Neural cell (in vitro differentiated cells): ENCODE measurements around the gene DMXL1. TPM values are rescaled to one million over a fixed set of nuclear protein-coding genes. Genes with fewer than 3 reads are reported as not detected.

Experiments used
- H2AFZ ChIP-seq: fragments of 200-600, 300-800 bp; sonication (generic), shearing (Covaris generic); 2 replicates; pipeline ENCODE4 v1.6.0; 2014; ENCODE audit warnings: low read depth, mild to moderate bottlenecking, antibody characterized with exemption, low read length, moderate library complexity
- H3F3A ChIP-seq: fragments of 200-600 bp; shearing (Covaris generic); 2 replicates; pipeline ENCODE4 v1.6.1; 2016; ENCODE audit warnings: mild to moderate bottlenecking, moderate library complexity, mixed read lengths, antibody characterized with exemption, low read length; ENCODE audit not compliant: insufficient read depth, poor library complexity, severe bottlenecking
- H3K27ac ChIP-seq: fragments of 200-600, 300-800 bp; sonication (generic), shearing (Covaris generic); 2 replicates; pipeline ENCODE4 v1.5.1; 2014; ENCODE audit warnings: mild to moderate bottlenecking, low read length, moderate library complexity
- H3K27me3 ChIP-seq: fragments of 300-800, 200-600 bp; sonication (generic), shearing (Covaris generic); 2 replicates; pipeline ENCODE4 v1.6.0; 2014; ENCODE audit warnings: mild to moderate bottlenecking, low read depth, low read length, moderate library complexity; ENCODE audit not compliant: insufficient read depth
- H3K36me3 ChIP-seq: fragments of 300-800, 200-600 bp; sonication (generic), shearing (Covaris generic); 2 replicates; pipeline ENCODE4 v1.5.1; 2014; ENCODE audit warnings: mild to moderate bottlenecking, antibody characterized with exemption, low read length, moderate library complexity; ENCODE audit not compliant: insufficient read depth
- H3K4me2 ChIP-seq: fragments of 300-800, 200-600 bp; sonication (generic), shearing (Covaris generic); 2 replicates; pipeline ENCODE4 v1.6.0; 2014; ENCODE audit warnings: mild to moderate bottlenecking, low read length
- H3K4me3 ChIP-seq: fragments of 300-800, 200-600 bp; sonication (generic), shearing (Covaris generic); 2 replicates; pipeline ENCODE4 v1.5.1; 2014; ENCODE audit warnings: mild to moderate bottlenecking, low read length, moderate library complexity
- H3K79me2 ChIP-seq: fragments of 200-600 bp; shearing (Covaris generic); replicated peaks from 2 replicates; pipeline ENCODE4 v1.6.0; 2014; ENCODE audit warnings: mild to moderate bottlenecking, low read length, moderate library complexity; ENCODE audit not compliant: insufficient read depth
- H3K9ac ChIP-seq: fragments of 300-800, 200-600 bp; sonication (generic), shearing (Covaris generic); 2 replicates; pipeline ENCODE4 v1.6.1; 2016; ENCODE audit warnings: mild to moderate bottlenecking, low read length, mixed read lengths
- H3K9me2 ChIP-seq: fragments of 200-600 bp; shearing (Covaris generic); 2 replicates; pipeline ENCODE4 v1.6.1; 2016; ENCODE audit warnings: mild to moderate bottlenecking, low read length, mixed read lengths; ENCODE audit not compliant: insufficient read depth
- H3K9me3 ChIP-seq: fragments of 200-600, 300-800 bp; sonication (generic), shearing (Covaris generic); 2 replicates; pipeline ENCODE4 v1.6.1; 2016; ENCODE audit warnings: mild to moderate bottlenecking, mixed run types, low read length, moderate library complexity, mixed read lengths
- H4K20me1 ChIP-seq: fragments of 200-600 bp; shearing (Covaris generic); 2 replicates; pipeline ENCODE4 v1.6.1; 2016; ENCODE audit warnings: mild to moderate bottlenecking, mixed run types; ENCODE audit not compliant: insufficient read depth
- CTCF ChIP-seq: fragments of 450-650 bp; IDR thresholded peaks from 2 replicates; pipeline ENCODE4 v1.5.1; 2014; ENCODE audit warnings: antibody characterized with exemption, mild to moderate bottlenecking, moderate library complexity; ENCODE audit not compliant: poor library complexity, severe bottlenecking
- EP300 ChIP-seq: fragments of 450-650 bp; conservative IDR thresholded peaks from 2 replicates; pipeline ENCODE4 v1.6.1; 2014; ENCODE audit warnings: antibody characterized with exemption, mild to moderate bottlenecking, moderate library complexity; ENCODE audit not compliant: poor library complexity, severe bottlenecking
- EZH2 ChIP-seq: fragments of 200-600, 300-800 bp; shearing (Covaris generic), sonication (generic); IDR thresholded peaks from 2 replicates; pipeline ENCODE4 v1.6.1; 2014; ENCODE audit warnings: antibody characterized with exemption, low read length, borderline replicate concordance, mild to moderate bottlenecking; ENCODE audit not compliant: insufficient read depth, poor library complexity, severe bottlenecking
- MXI1 ChIP-seq: fragments of 450-650 bp; conservative IDR thresholded peaks from 2 replicates; pipeline ENCODE4 v1.6.1; 2014; ENCODE audit warnings: antibody characterized with exemption, mild to moderate bottlenecking; ENCODE audit not compliant: poor library complexity, severe bottlenecking
- POLR2AphosphoS5 ChIP-seq: IDR thresholded peaks from 2 replicates; pipeline ENCODE4 v1.6.1; 2012
- RAD21 ChIP-seq: fragments of 450-650 bp; conservative IDR thresholded peaks from 2 replicates; pipeline ENCODE4 v1.6.1; 2014; ENCODE audit warnings: antibody characterized with exemption, mild to moderate bottlenecking, moderate library complexity
- SMC3 ChIP-seq: fragments of 450-650 bp; conservative IDR thresholded peaks from 2 replicates; pipeline ENCODE4 v1.6.1; 2014; ENCODE audit warnings: antibody characterized with exemption, mild to moderate bottlenecking, moderate library complexity; ENCODE audit not compliant: poor library complexity
- TAF1 ChIP-seq: IDR thresholded peaks from 2 replicates; pipeline ENCODE4 v1.6.1; 2012; ENCODE audit warnings: low read depth
- polyA plus RNA-seq: library from polyadenylated mRNA; depleted of rRNA; stranded (reverse); fragments of >200 nt; gene quantifications from 2 replicates; pipeline ENCODE4 v1.2.3, GENCODE V29; 2014
- TF ChIP-seq, protein P1 (sequence below): IDR thresholded peaks from 2 replicates; pipeline ENCODE4 v1.6.1; 2012; ENCODE audit warnings: borderline replicate concordance

The DMXL1 gene
- polyA plus RNA-seq, 1 donor from 2014 or later: 46.9 TPM

DNA sequence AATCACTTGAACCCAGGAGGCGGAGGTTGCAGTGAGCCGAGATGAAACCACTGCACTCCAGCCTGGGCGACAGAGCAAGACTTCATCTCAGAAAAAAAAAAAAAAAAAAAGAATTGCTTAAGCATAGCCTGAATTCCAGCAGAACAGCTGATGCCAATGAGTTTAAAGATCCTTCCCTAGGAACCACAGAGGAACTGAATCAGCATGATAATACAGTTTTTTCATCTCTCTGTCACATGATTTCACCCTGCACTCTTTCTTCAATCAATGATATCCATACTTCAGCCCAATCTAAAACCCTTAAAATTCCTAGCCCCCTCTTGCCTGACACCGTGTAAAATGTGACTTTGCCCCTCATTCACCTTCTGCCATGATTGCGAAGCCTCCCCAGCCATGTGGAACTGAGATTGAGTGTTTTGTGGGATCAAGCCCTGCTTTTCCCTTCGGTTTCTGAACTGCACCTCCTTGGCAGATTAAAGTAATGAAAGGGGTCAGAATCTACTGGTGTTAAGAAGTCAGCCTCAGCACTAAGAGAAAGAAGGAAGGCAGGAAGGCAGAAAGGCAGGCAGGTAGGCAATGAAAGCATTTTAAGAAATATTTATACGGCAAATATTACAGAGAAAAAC lies 20.9 kb upstream of the DMXL1 start:
- no peak overlapping the region for H3K4me2 ChIP-seq
- no peaks in the 10 kb centered on the region for H3F3A ChIP-seq
- no peak overlapping the region for H3K4me3 ChIP-seq
- no peaks in the 10 kb centered on the region for H3K9me3 ChIP-seq
- no peak for TF ChIP-seq POLR2AphosphoS5
- no peak for TF ChIP-seq CTCF
- TF ChIP-seq, protein P1, sequence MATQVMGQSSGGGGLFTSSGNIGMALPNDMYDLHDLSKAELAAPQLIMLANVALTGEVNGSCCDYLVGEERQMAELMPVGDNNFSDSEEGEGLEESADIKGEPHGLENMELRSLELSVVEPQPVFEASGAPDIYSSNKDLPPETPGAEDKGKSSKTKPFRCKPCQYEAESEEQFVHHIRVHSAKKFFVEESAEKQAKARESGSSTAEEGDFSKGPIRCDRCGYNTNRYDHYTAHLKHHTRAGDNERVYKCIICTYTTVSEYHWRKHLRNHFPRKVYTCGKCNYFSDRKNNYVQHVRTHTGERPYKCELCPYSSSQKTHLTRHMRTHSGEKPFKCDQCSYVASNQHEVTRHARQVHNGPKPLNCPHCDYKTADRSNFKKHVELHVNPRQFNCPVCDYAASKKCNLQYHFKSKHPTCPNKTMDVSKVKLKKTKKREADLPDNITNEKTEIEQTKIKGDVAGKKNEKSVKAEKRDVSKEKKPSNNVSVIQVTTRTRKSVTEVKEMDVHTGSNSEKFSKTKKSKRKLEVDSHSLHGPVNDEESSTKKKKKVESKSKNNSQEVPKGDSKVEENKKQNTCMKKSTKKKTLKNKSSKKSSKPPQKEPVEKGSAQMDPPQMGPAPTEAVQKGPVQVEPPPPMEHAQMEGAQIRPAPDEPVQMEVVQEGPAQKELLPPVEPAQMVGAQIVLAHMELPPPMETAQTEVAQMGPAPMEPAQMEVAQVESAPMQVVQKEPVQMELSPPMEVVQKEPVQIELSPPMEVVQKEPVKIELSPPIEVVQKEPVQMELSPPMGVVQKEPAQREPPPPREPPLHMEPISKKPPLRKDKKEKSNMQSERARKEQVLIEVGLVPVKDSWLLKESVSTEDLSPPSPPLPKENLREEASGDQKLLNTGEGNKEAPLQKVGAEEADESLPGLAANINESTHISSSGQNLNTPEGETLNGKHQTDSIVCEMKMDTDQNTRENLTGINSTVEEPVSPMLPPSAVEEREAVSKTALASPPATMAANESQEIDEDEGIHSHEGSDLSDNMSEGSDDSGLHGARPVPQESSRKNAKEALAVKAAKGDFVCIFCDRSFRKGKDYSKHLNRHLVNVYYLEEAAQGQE: no peak
- TF ChIP-seq TAF1: no peak
- TF ChIP-seq RAD21: no peak
- TF ChIP-seq SMC3: no peak
- TF ChIP-seq EP300: no peak
- no peak for TF ChIP-seq MXI1
- TF ChIP-seq EZH2: no peak
- H2AFZ ChIP-seq: no peak overlapping the region
- H3K27ac ChIP-seq: no peak overlapping the region
- no peaks in the 10 kb centered on the region for H3K27me3 ChIP-seq
- H3K9me2 ChIP-seq: no peaks in the 10 kb centered on the region
- H3K36me3 ChIP-seq: no peaks in the 10 kb centered on the region
- no peaks in the 10 kb centered on the region for H3K79me2 ChIP-seq
- H3K9ac ChIP-seq: no peak overlapping the region
- H4K20me1 ChIP-seq: no peaks in the 10 kb centered on the region

GRCh38 chr5:119054101-119054500 lies 16.8 kb upstream of the DMXL1 start:
- H3K9ac ChIP-seq: no peak overlapping the region
- H3K36me3 ChIP-seq: no peaks in the 10 kb centered on the region
- H4K20me1 ChIP-seq: no peaks in the 10 kb centered on the region
- no peak overlapping the region for H3K4me3 ChIP-seq
- no peak overlapping the region for H2AFZ ChIP-seq
- no peak overlapping the region for H3K4me2 ChIP-seq
- no peaks in the 10 kb centered on the region for H3F3A ChIP-seq
- H3K79me2 ChIP-seq: no peaks in the 10 kb centered on the region
- H3K27me3 ChIP-seq: no peaks in the 10 kb centered on the region
- no peaks in the 10 kb centered on the region for H3K9me3 ChIP-seq
- no peak overlapping the region for H3K27ac ChIP-seq
- TF ChIP-seq SMC3 (no peak), MXI1 (no peak), EZH2 (no peak), RAD21 (no peak), TAF1 (no peak), POLR2AphosphoS5 (no peak), EP300 (no peak)
- TF ChIP-seq, protein P1: no peak
- no peaks in the 10 kb centered on the region for H3K9me2 ChIP-seq
